HepG2 (cell line): Measurements from ENCODE around the gene NFATC3. TPM values are rescaled to one million over a fixed set of nuclear protein-coding genes. Genes with fewer than 3 reads are reported as not detected.
A peak's percentile ranks its signal among the peaks of the same experiment; 100 is the strongest.

Experiments
- ARNTL ChIP-seq: sonication (generic); formaldehyde crosslinking; IDR thresholded peaks from 2 replicates; pipeline ENCODE4 v1.4.0; 2020; ENCODE audit warnings: mild to moderate bottlenecking, missing genetic modification reagents
- ATF2 ChIP-seq: sonication (generic); formaldehyde crosslinking; IDR thresholded peaks from 2 replicates; pipeline ENCODE4 v1.4.0; 2020; ENCODE audit warnings: missing genetic modification reagents
- ATF7-NPFF ChIP-seq: sonication (generic); formaldehyde crosslinking; IDR thresholded peaks from 2 replicates; pipeline ENCODE4 v1.8.1; 2023; ENCODE audit warnings: mild to moderate bottlenecking, low read depth, missing genetic modification reagents, moderate library complexity
- FOXK2 ChIP-seq: fragments of 450-650 bp; IDR thresholded peaks from 2 replicates; pipeline ENCODE4 v1.6.1; 2016
- HOMEZ ChIP-seq: IDR thresholded peaks from 2 replicates; pipeline ENCODE4 v1.6.1; 2016; ENCODE audit warnings: low read depth
- NCOA2 ChIP-seq: sonication (generic); formaldehyde crosslinking; IDR thresholded peaks from 2 replicates; pipeline ENCODE4 v1.8.0; 2022; ENCODE audit warnings: inconsistent platforms
- PCBP1 ChIP-seq: fragments of 200-400 bp; formaldehyde crosslinking; IDR thresholded peaks from 2 replicates; pipeline ENCODE4 v1.6.1; 2017; ENCODE audit warnings: mild to moderate bottlenecking, low read depth, low read length, borderline replicate concordance
- POLR2AphosphoS5 ChIP-seq: IDR thresholded peaks from 2 replicates; pipeline ENCODE4 v1.6.1; 2012; ENCODE audit warnings: low read depth, low read length
- PTBP1 ChIP-seq: fragments of 200-400 bp; formaldehyde crosslinking; IDR thresholded peaks from 2 replicates; pipeline ENCODE4 v1.6.1; 2018; ENCODE audit warnings: low read length, low read depth; ENCODE audit not compliant: poor library complexity, severe bottlenecking
- ZBTB4 ChIP-seq: sonication (generic); formaldehyde crosslinking; IDR thresholded peaks from 2 replicates; pipeline ENCODE4 v1.4.0; 2020; ENCODE audit warnings: missing genetic modification reagents, mild to moderate bottlenecking, borderline replicate concordance
- ZNF10 ChIP-seq: sonication (generic); formaldehyde crosslinking; IDR thresholded peaks from 2 replicates; pipeline ENCODE4 v1.4.0; 2020; ENCODE audit warnings: mild to moderate bottlenecking, low read depth, missing genetic modification reagents, borderline replicate concordance
- ZNF234 ChIP-seq: sonication (generic); formaldehyde crosslinking; conservative IDR thresholded peaks from 2 replicates; pipeline ENCODE4 v1.5.1; 2020; ENCODE audit warnings: mild to moderate bottlenecking, missing genetic modification reagents
- ZNF318 ChIP-seq: sonication (generic); formaldehyde crosslinking; IDR thresholded peaks from 2 replicates; pipeline ENCODE4 v1.4.0; 2020; ENCODE audit warnings: mild to moderate bottlenecking, missing genetic modification reagents
- ZNF790 ChIP-seq: sonication (generic); formaldehyde crosslinking; IDR thresholded peaks from 2 replicates; pipeline ENCODE4 v1.8.0; 2022; ENCODE audit warnings: missing genetic modification reagents, mild to moderate bottlenecking, borderline replicate concordance
- ZSCAN12 ChIP-seq: sonication (generic); formaldehyde crosslinking; IDR thresholded peaks from 2 replicates; pipeline ENCODE4 v1.9.0; 2021; ENCODE audit warnings: mild to moderate bottlenecking, missing genetic modification reagents
- polyA plus RNA-seq, 8 experiments: library from polyadenylated mRNA; depleted of rRNA in 3 of 8; stranded (reverse) in 7 of 8; unstranded in 1 of 8; fragments of >200 nt; fragmentation: Illumina TruSeq in 4 of 8; extraction: Trizol in 4 of 8; gene quantifications; 2 replicates each; pipeline versions ENCODE4 v1.2.1 to v1.2.3, GENCODE V29; 2011 to 2016; ENCODE audit warnings: low read depth in 4 of 8, missing spikeins in 1 of 8, mixed read lengths in 1 of 8; ENCODE audit not compliant: insufficient read depth in 1 of 8
- total RNA-seq, 5 experiments: library from RNA; depleted of rRNA; stranded (reverse); fragments of >200 nt; fragmentation: Illumina TruSeq; extraction: Trizol; gene quantifications; 2 replicates each; pipeline ENCODE4 v1.2.3, GENCODE V29; 2016; ENCODE audit warnings: low read depth in 1 of 5

NFATC3 gene
- total and polyA plus RNA-seq, 2 of the 13 experiments (the other 11 are each of a cell fraction or from before 2014, with no cell fraction given), result 52.6 to 62.7 TPM

- TF ChIP-seq ZNF318 (CRISPR knock-in tag), result no peak
- TF ChIP-seq PTBP1, result no peak
- no peak for TF ChIP-seq ZNF234 (CRISPR knock-in tag)
- no peak for TF ChIP-seq ZSCAN12 (CRISPR knock-in tag)
- no peak for TF ChIP-seq NCOA2 (CRISPR knock-in tag)
- TF ChIP-seq ATF2 (CRISPR knock-in tag), result no peak
- TF ChIP-seq ATF7-NPFF (CRISPR knock-in tag), result no peak
- no peak for TF ChIP-seq POLR2AphosphoS5
- TF ChIP-seq FOXK2, result no peak
- no peak for TF ChIP-seq ZNF790 (CRISPR knock-in tag)
- TF ChIP-seq ARNTL (CRISPR knock-in tag), result 0 out of 2 replicates have a peak, but pooled peaks have one; percentile 21
- TF ChIP-seq PCBP1, result no peak
- TF ChIP-seq ZNF10 (CRISPR knock-in tag), result no peak
- TF ChIP-seq HOMEZ (CRISPR knock-in tag), result no peak
- TF ChIP-seq ZBTB4 (CRISPR knock-in tag), result no peak
These were observed 20.3 kb upstream of the NFATC3 start (continued) for GRCh38 chr16:68064791-68065365.
